ENCODE data around the gene EHD4.

DNA sequence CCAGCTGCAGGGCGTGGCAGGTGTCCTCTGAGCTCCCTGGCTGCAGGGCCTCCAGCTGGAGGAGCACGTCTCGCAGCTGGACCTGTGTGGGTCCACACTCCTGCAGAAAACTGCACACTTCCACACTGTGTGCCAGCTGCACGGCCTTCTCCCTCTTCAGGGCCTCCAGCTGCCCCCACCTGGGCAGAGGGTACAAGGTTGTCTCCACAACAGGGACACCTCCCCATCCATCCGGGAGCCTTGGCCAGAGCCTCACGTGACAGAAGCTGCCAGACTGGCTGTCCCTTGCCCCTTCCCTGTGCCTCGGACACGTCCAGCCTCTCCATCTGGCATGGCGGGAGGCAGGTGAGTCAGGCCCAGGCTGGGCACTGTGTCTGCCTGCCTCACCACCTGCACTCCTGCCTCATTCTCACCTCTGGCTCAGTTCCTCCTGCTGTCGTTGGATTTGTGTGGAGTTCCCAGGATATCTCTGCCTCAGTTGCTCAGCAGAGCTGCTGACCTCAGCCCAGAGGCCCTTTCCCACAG lies 93.0 kb downstream of the EHD4 start:
- TF ChIP-seq POLR2A (IDR thresholded peaks at IDR 0.05; ENCODE audit: low read depth, low read length) (no peak), POLR2AphosphoS5 (IDR thresholded peaks at IDR 0.05; ENCODE audit: low read depth, low read length) (no peak)

Data from GM12892 (cell line).